Fibroblast of villous mesenchyme (primary cell): Measurements from ENCODE around the gene AGT. TPM values are rescaled to one million over a fixed set of nuclear protein-coding genes. Genes with fewer than 3 reads are reported as not detected.
"Not testable (repeated sequence)": the region's sequence is repeated elsewhere in the genome, so short reads cannot be mapped to it uniquely, and the experiment has no call there.

Source experiments
- DNase-seq: peaks from one replicate; pipeline ENCODE4 v3.0.0-alpha.2; 2010; ENCODE audit warnings: low read depth
- H3K4me3 ChIP-seq: 2 replicates; pipeline ENCODE4 v1.5.1; 2011; ENCODE audit warnings: low read depth, mild to moderate bottlenecking, low read length
- CTCF ChIP-seq: IDR thresholded peaks from 2 replicates; pipeline ENCODE4 v1.5.1; 2012; ENCODE audit warnings: low read depth, mild to moderate bottlenecking, low read length; ENCODE audit not compliant: insufficient read depth
- total RNA-seq: library from RNA; depleted of rRNA; stranded (reverse); fragments of >200 nt; gene quantifications from 2 replicates; pipeline ENCODE4 v1.2.3, GENCODE V29; 2012

AGT gene
- total RNA-seq, 1 donor = not detected

GRCh38 chr1:230699716-230700115 is 14.2 kb downstream of the AGT start:
- TF ChIP-seq CTCF = no peak
- H3K4me3 ChIP-seq = no peak overlapping the region
- no peak for DNase-seq

- not testable (repeated sequence) for DNase-seq, H3K4me3 ChIP-seq
These were observed 15.0 kb downstream of the AGT start for GRCh38 chr1:230698964-230699363.

GRCh38 chr1:230698130-230698529 is 15.8 kb downstream of the AGT start:
- no peak for TF ChIP-seq CTCF
- H3K4me3 ChIP-seq = no peak overlapping the region
- DNase-seq = no peak

- no peak overlapping the region for H3K4me3 ChIP-seq
- no peak for TF ChIP-seq CTCF
- no peak for DNase-seq
These were observed 17.0 kb downstream of the AGT start for GRCh38 chr1:230696722-230697437.

- TF ChIP-seq CTCF = no peak
- no peak for DNase-seq
- H3K4me3 ChIP-seq = no peak overlapping the region
These were observed 17.7 kb downstream of the AGT start for GRCh38 chr1:230696218-230696617.

- TF ChIP-seq CTCF = no peak
- no peak for DNase-seq
- H3K4me3 ChIP-seq = no peak overlapping the region
These were observed 18.9 kb downstream of the AGT start for GRCh38 chr1:230694991-230695390.

GRCh38 chr1:230694464-230694863 is 19.5 kb downstream of the AGT start:
- TF ChIP-seq CTCF = no peak
- H3K4me3 ChIP-seq = no peak overlapping the region
- DNase-seq = no peak
